ENCODE data around the gene WDR55. TPM values are rescaled to one million over a fixed set of nuclear protein-coding genes. Genes with fewer than 3 reads are reported as not detected.
A peak's percentile ranks its signal among the peaks of the same experiment; 100 is the strongest.

Gene WDR55
- total RNA-seq, 1 experiment from 2014 or later: 38.8 TPM

GRCh38 chr5:140690376-140690932, 25.8 kb downstream of the WDR55 start:
- no peak for DNase-seq
- ChIA-PET CTCF (interaction anchor here (0.8 to 1.7 kb wide), 7 partner anchors 10 to 318 kb away, joined by 3 to 7 read pairs (median 4); partner anchors contain the start of gene ZMAT2), POLR2A (interaction anchor here (0.6 to 2.0 kb wide), 15 partner anchors 9 to 344 kb away, joined by 3 to 23 read pairs (median 5); partner anchors contain the start of genes EIF4EBP3, IK, NDUFA2 and SRA1)
- Histone ChIP-seq H3K9me3 (no peaks in the 10 kb centered on the region), H3K4me3 (ENCODE audit: low read depth, low read length) (peak overlapping the region; percentile 96), H3K4me1 (peaks cover 16% of the 10 kb centered on the region; the same call in 1 of the 2 replicates), H3K27me3 (replicated peaks; ENCODE audit: control insufficient read depth, insufficient read depth, low read length) (no peaks in the 10 kb centered on the region), H3K36me3 (ENCODE audit: control insufficient read depth, insufficient read depth, low read length) (peaks cover 6% of the 10 kb centered on the region)
- no peaks in the 10 kb centered on the region for H3K27me3 Mint-ChIP-seq (ENCODE audit: insufficient read depth, unreplicated experiment)
- intact Hi-C loops (cut with micrococcal nuclease; ENCODE audit: unreplicated experiment): loop anchor here (2.0 kb wide), 2 partner anchors 28 to 44 kb away; partner anchors contain the start of genes IK and NDUFA2
- peaks cover 46% of the 10 kb centered on the region for H3K36me3 Mint-ChIP-seq (ENCODE audit: insufficient read depth, unreplicated experiment)
- peak overlapping the region; percentile 94 for H3K4me3 Mint-ChIP-seq (ENCODE audit: unreplicated experiment)
- BruUV-seq (replicated peaks): TSS peak; percentile 64
- peak overlapping the region; percentile 89 for H3K27ac Mint-ChIP-seq (ENCODE audit: unreplicated experiment)
- no peak for TF ChIP-seq CTCF (IDR thresholded peaks at IDR 0.05; ENCODE audit: insufficient read depth in 1 of 2, low read depth in 1 of 2, low read length in 1 of 2, severe bottlenecking in 1 of 2, unreplicated experiment in 1 of 2)
- no peaks in the 10 kb centered on the region for H3K9me3 Mint-ChIP-seq (ENCODE audit: unreplicated experiment)
- no peaks in the 10 kb centered on the region for H3K4me1 Mint-ChIP-seq (ENCODE audit: low read depth, unreplicated experiment)

- no peaks in the 10 kb centered on the region for H3K9me3 ChIP-seq
- BruUV-seq (replicated peaks): no TSS peak
- no peaks in the 10 kb centered on the region for H3K9me3 Mint-ChIP-seq (ENCODE audit: unreplicated experiment)
- H3K27ac Mint-ChIP-seq (ENCODE audit: unreplicated experiment): peak within 1 kb of the TSS; percentile 89
- no peaks in the 10 kb centered on the region for H3K27me3 Mint-ChIP-seq (ENCODE audit: insufficient read depth, unreplicated experiment)
- peak within 1 kb of the TSS; percentile 94 for H3K4me3 Mint-ChIP-seq (ENCODE audit: unreplicated experiment)
- peaks cover 51% of the 10 kb centered on the region for H3K36me3 Mint-ChIP-seq (ENCODE audit: insufficient read depth, unreplicated experiment)
- peak within 1 kb of the TSS; percentile 96 for H3K4me3 ChIP-seq (ENCODE audit: low read depth, low read length)
- no peaks in the 10 kb centered on the region for H3K4me1 Mint-ChIP-seq (ENCODE audit: low read depth, unreplicated experiment)
- H3K27me3 ChIP-seq (replicated peaks; ENCODE audit: control insufficient read depth, insufficient read depth, low read length): no peaks in the 10 kb centered on the region
- DNase-seq: peak; percentile 94 to 96
- intact Hi-C loops (cut with micrococcal nuclease; ENCODE audit: unreplicated experiment): loop anchor here (1.0 to 2.0 kb wide), 4 partner anchors 9 to 44 kb away; partner anchors contain the start of genes IK, NDUFA2, WDR55 and ZMAT2
- H3K36me3 ChIP-seq (ENCODE audit: control insufficient read depth, insufficient read depth, low read length): peaks cover 6% of the 10 kb centered on the region
- peaks cover 16% of the 10 kb centered on the region; the same call in 1 of the 2 replicates for H3K4me1 ChIP-seq
- TF ChIP-seq CTCF (IDR thresholded peaks at IDR 0.05; ENCODE audit: insufficient read depth in 1 of 2, low read depth in 1 of 2, low read length in 1 of 2, severe bottlenecking in 1 of 2, unreplicated experiment in 1 of 2): no peak
- ChIA-PET POLR2A (interaction anchor here (0.6 to 2.0 kb wide), 17 partner anchors 9 to 428 kb away, joined by 3 to 23 read pairs (median 5); partner anchors contain the start of genes EIF4EBP3, IK, NDUFA2 and SRA1), CTCF (interaction anchor here (0.8 to 1.7 kb wide), 7 partner anchors 9 to 318 kb away, joined by 3 to 7 read pairs (median 4); partner anchors contain the start of gene ZMAT2)
Observed at GRCh38 chr5:140690941-140691924, 26.5 kb downstream of the WDR55 start, which contains the start of the genes HARS1 and HARS2. HARS1 (minus strand) TSS chr5:140691370; CDS start chr5:140691304, 66 bp downstream. HARS2 (plus strand) TSS chr5:140691455; CDS start chr5:140691649, 194 bp downstream.

- no peaks in the 10 kb centered on the region for H3K4me1 Mint-ChIP-seq (ENCODE audit: low read depth, unreplicated experiment)
Observed at GRCh38 chr5:140694276-140694675, 29.6 kb downstream of the WDR55 start.

More at GRCh38 chr5:140694276-140694675, 29.6 kb downstream of the WDR55 start:
- Histone ChIP-seq H3K9me3 (no peaks in the 10 kb centered on the region), H3K4me1 (peaks cover 16% of the 10 kb centered on the region; the same call in 1 of the 2 replicates), H3K27me3 (replicated peaks; ENCODE audit: control insufficient read depth, insufficient read depth, low read length) (no peaks in the 10 kb centered on the region), H3K4me3 (ENCODE audit: low read depth, low read length) (no peak overlapping the region), H3K36me3 (ENCODE audit: control insufficient read depth, insufficient read depth, low read length) (peaks cover 8% of the 10 kb centered on the region)
- BruUV-seq (replicated peaks): no TSS peak
- intact Hi-C loops (cut with micrococcal nuclease; ENCODE audit: unreplicated experiment): no loop called here
- TF ChIP-seq CTCF (IDR thresholded peaks at IDR 0.05; ENCODE audit: insufficient read depth in 1 of 2, low read depth in 1 of 2, low read length in 1 of 2, severe bottlenecking in 1 of 2, unreplicated experiment in 1 of 2): no peak
- peaks cover 66% of the 10 kb centered on the region for H3K36me3 Mint-ChIP-seq (ENCODE audit: insufficient read depth, unreplicated experiment)
- ChIA-PET CTCF (no interaction called here), POLR2A (no interaction called here)
- H3K27ac Mint-ChIP-seq (ENCODE audit: unreplicated experiment): no peak overlapping the region
- no peaks in the 10 kb centered on the region for H3K9me3 Mint-ChIP-seq (ENCODE audit: unreplicated experiment)
- no peak overlapping the region for H3K4me3 Mint-ChIP-seq (ENCODE audit: unreplicated experiment)
- H3K27me3 Mint-ChIP-seq (ENCODE audit: insufficient read depth, unreplicated experiment): no peaks in the 10 kb centered on the region
- DNase-seq: no peak
